Stimulated activated CD4-positive, alpha-beta T cell treated with anti-CD3 and anti-CD28 coated beads, Interleukin-12 subunit alpha, Interleukin-12 subunit beta, amount 100 ng/mL, for 48 hours (primary cell): ENCODE data around the gene PEX13.
A peak's percentile ranks its signal among the peaks of the same experiment; 100 is the strongest.

Experiments used
- DNase-seq, 3 donors: peaks; one replicate each; pipeline ENCODE4 v3.0.0-alpha.2; 2020; ENCODE audit warnings: low read depth in 2 of 3, low spot score in 1 of 3

Gene PEX13

GRCh38 chr2:61065714-61066709, 48.5 kb downstream of the PEX13 start, which contains the start of gene SANBR:
Gene SANBR, plus strand, starts transcription at chr2:61065871. Its CDS starts 4,480 bp downstream, at chr2:61070351.
- DNase-seq = peak; percentile 62 to 76 (median 64)

GRCh38 chr2:61074100-61074499, 56.6 kb downstream of the PEX13 start:
- DNase-seq = no peak

- DNase-seq = no peak
Observed at GRCh38 chr2:61085883-61086282, 68.4 kb downstream of the PEX13 start.

- DNase-seq = no peak
Observed at GRCh38 chr2:61089797-61090196, 72.3 kb downstream of the PEX13 start.

GRCh38 chr2:61090386-61090921, 72.9 kb downstream of the PEX13 start:
- DNase-seq = no peak

GRCh38 chr2:61091485-61091884, 74.0 kb downstream of the PEX13 start:
- no peak for DNase-seq

GRCh38 chr2:61096438-61096837, 78.9 kb downstream of the PEX13 start:
- no peak for DNase-seq

GRCh38 chr2:61100801-61101200, 83.3 kb downstream of the PEX13 start:
- no peak for DNase-seq
